ENCODE results near the gene SLAMF6.
"Not testable (repeated sequence)": the region's sequence is repeated elsewhere in the genome, so short reads cannot be mapped to it uniquely, and the experiment has no call there.

SLAMF6 gene

GRCh38 chr1:160522622-160523345, at the start of gene SLAMF6:
SLAMF6 (minus strand) TSS chr1:160523255; CDS start chr1:160523192, 63 bp downstream.
- DNase-seq (ENCODE audit: low read depth in 2 of 2) = no peak

GRCh38 chr1:160570840-160571239, 47.8 kb upstream of the SLAMF6 start:
- no peak for DNase-seq (ENCODE audit: low read depth in 2 of 2)

GRCh38 chr1:160569806-160570205, 46.8 kb upstream of the SLAMF6 start:
- DNase-seq (ENCODE audit: low read depth in 2 of 2) = no peak

GRCh38 chr1:160567858-160568682, 45.0 kb upstream of the SLAMF6 start:
- DNase-seq (ENCODE audit: low read depth in 2 of 2) = peak; percentile 33 to 34

GRCh38 chr1:160567341-160567740, 44.3 kb upstream of the SLAMF6 start:
- DNase-seq (ENCODE audit: low read depth in 2 of 2) = no peak

GRCh38 chr1:160565564-160565963, 42.5 kb upstream of the SLAMF6 start:
- DNase-seq (ENCODE audit: low read depth in 2 of 2) = no peak

- DNase-seq (ENCODE audit: low read depth in 2 of 2) = not testable (repeated sequence)
Observed at GRCh38 chr1:160563230-160563629, 40.2 kb upstream of the SLAMF6 start.

GRCh38 chr1:160562745-160563144, 39.7 kb upstream of the SLAMF6 start:
- DNase-seq (ENCODE audit: low read depth in 2 of 2) = not testable (repeated sequence)

- DNase-seq (ENCODE audit: low read depth in 2 of 2) = no peak
Observed at GRCh38 chr1:160560806-160561205, 37.8 kb upstream of the SLAMF6 start.

- no peak for DNase-seq (ENCODE audit: low read depth in 2 of 2)
Observed at GRCh38 chr1:160560045-160560705, 37.1 kb upstream of the SLAMF6 start.

GRCh38 chr1:160559437-160559836, 36.4 kb upstream of the SLAMF6 start:
- not testable (repeated sequence) for DNase-seq (ENCODE audit: low read depth in 2 of 2)

GRCh38 chr1:160558660-160559380, 35.8 kb upstream of the SLAMF6 start:
- DNase-seq (ENCODE audit: low read depth in 2 of 2) = no peak

GRCh38 chr1:160553778-160554177, 30.7 kb upstream of the SLAMF6 start:
- DNase-seq (ENCODE audit: low read depth in 2 of 2) = no peak

GRCh38 chr1:160552425-160552824, 29.4 kb upstream of the SLAMF6 start:
- no peak for DNase-seq (ENCODE audit: low read depth in 2 of 2)

- DNase-seq (ENCODE audit: low read depth in 2 of 2) = peak in 1 of 2 donors; percentile 23
Observed at GRCh38 chr1:160550572-160551034, 27.5 kb upstream of the SLAMF6 start.

GRCh38 chr1:160549665-160550006, 26.6 kb upstream of the SLAMF6 start:
- DNase-seq (ENCODE audit: low read depth in 2 of 2) = no peak

- DNase-seq (ENCODE audit: low read depth in 2 of 2) = no peak
Observed at GRCh38 chr1:160548960-160549664, 26.1 kb upstream of the SLAMF6 start.

- DNase-seq (ENCODE audit: low read depth in 2 of 2) = no peak
Observed at GRCh38 chr1:160548183-160548582, 25.1 kb upstream of the SLAMF6 start.

GRCh38 chr1:160547422-160547821, 24.4 kb upstream of the SLAMF6 start:
- no peak for DNase-seq (ENCODE audit: low read depth in 2 of 2)

- DNase-seq (ENCODE audit: low read depth in 2 of 2) = no peak
Observed at GRCh38 chr1:160546942-160547341, 23.9 kb upstream of the SLAMF6 start.

GRCh38 chr1:160544647-160545046, 21.6 kb upstream of the SLAMF6 start:
- DNase-seq (ENCODE audit: low read depth in 2 of 2) = no peak
